HepG2 (cell line): Measurements from ENCODE around the gene SENP6. TPM values are rescaled to one million over a fixed set of nuclear protein-coding genes. Genes with fewer than 3 reads are reported as not detected.

Experiments used
- ATAC-seq: fragments of 200-7000 bp; cut with Tn5 transposase; 3 replicates; pipeline ENCODE4 v1.9.1; 2020; ENCODE audit warnings: mild to moderate bottlenecking, moderate library complexity
- BruUV-seq: library from RNA; stranded (reverse); fragments of 400-500 nt; replicated peaks from 2 replicates; lab custom pipeline; 2021; lab: Mats Ljungman, UMichigan
- CTCF ChIA-PET: fragments of 300-600 bp; formaldehyde crosslinking; extraction: SDS; loops from one replicate; lab custom pipeline; 2021; ENCODE audit warnings: low total read pairs, inconsistent platforms, low intra/inter-chr PET ratio; lab: Yijun Ruan, JAX
- POLR2A ChIA-PET: fragments of 350-600 bp; sonication (Branson Sonifier 250); formaldehyde crosslinking; loops from one replicate; lab custom pipeline; 2020; ENCODE audit warnings: antibody characterized with exemption, inconsistent platforms; lab: Yijun Ruan, JAX
- DNase-seq: peaks from one replicate; pipeline ENCODE4 v3.0.0-alpha.2; 2015; ENCODE audit warnings: low spot score
- FAIRE-seq: peaks from 3 replicates; lab custom pipeline; 2011; peaks lifted over from hg19 to GRCh38; lab: Jason Lieb, UNC
- H2AFZ ChIP-seq: one replicate; pipeline ENCODE4 v1.6.1; 2011; ENCODE audit warnings: low read length, inconsistent platforms
- H3K27ac ChIP-seq: fragments of 300-600 bp; 3 replicates; pipeline ENCODE4 v1.8.0; 2011; ENCODE audit warnings: mixed run types, mild to moderate bottlenecking, mixed read lengths, low read length, inconsistent platforms; ENCODE audit not compliant: insufficient read depth; ENCODE audit errors: extremely low read length
- H3K27me3 ChIP-seq, 2 experiments: fragments of 200-600 bp in 1 of 2; 2 replicates in 1 of 2; 3 replicates in 1 of 2; pipeline versions ENCODE4 v1.6.0 to v1.8.0; 2011; ENCODE audit warnings: low read length in 2 of 2, mild to moderate bottlenecking in 2 of 2, moderate library complexity in 2 of 2, inconsistent platforms in 1 of 2; ENCODE audit not compliant: insufficient read depth in 2 of 2, control insufficient read depth in 1 of 2
- H3K36me3 ChIP-seq, 2 experiments: fragments of 200-600 bp in 1 of 2; replicated peaks in 1 of 2; 2 replicates in 1 of 2; 3 replicates in 1 of 2; pipeline versions ENCODE4 v1.5.1 to v1.8.0; 2011; ENCODE audit warnings: low read length in 2 of 2, inconsistent platforms in 1 of 2; ENCODE audit not compliant: insufficient read depth in 2 of 2, control insufficient read depth in 1 of 2
- H3K4me1 ChIP-seq: 2 replicates; pipeline ENCODE4 v1.5.1; 2012; ENCODE audit warnings: low read length, inconsistent platforms; ENCODE audit not compliant: insufficient read depth
- H3K4me2 ChIP-seq: 2 replicates; pipeline ENCODE4 v1.6.0; 2011; ENCODE audit warnings: low read depth, low read length, inconsistent platforms
- H3K4me3 ChIP-seq, 3 experiments: fragments of 200-600 bp in 1 of 3; sonication (generic), shearing (Covaris generic) in 1 of 3; replicated peaks in 1 of 3; 2 replicates each; pipeline ENCODE4 v1.5.1; 2011 to 2016; ENCODE audit warnings: low read length in 3 of 3, inconsistent platforms in 2 of 3, low read depth in 2 of 3, mild to moderate bottlenecking in 2 of 3, control low read depth in 1 of 3, mixed read lengths in 1 of 3; ENCODE audit not compliant: insufficient read depth in 1 of 3
- H3K79me2 ChIP-seq: one replicate; pipeline ENCODE4 v1.6.1; 2011; ENCODE audit warnings: low read length, inconsistent platforms; ENCODE audit not compliant: insufficient read depth
- H3K9ac ChIP-seq: 2 replicates; pipeline ENCODE4 v1.6.0; 2011; ENCODE audit warnings: mild to moderate bottlenecking, low read depth, low read length, inconsistent platforms; ENCODE audit not compliant: insufficient read depth
- H3K9me3 ChIP-seq: 2 replicates; pipeline ENCODE4 v1.5.1; 2012; ENCODE audit warnings: mild to moderate bottlenecking, low read length
- H4K20me1 ChIP-seq: 2 replicates; pipeline ENCODE4 v1.6.0; 2011; ENCODE audit warnings: inconsistent platforms, mild to moderate bottlenecking, low read length, moderate library complexity; ENCODE audit not compliant: insufficient read depth
- AGO1 ChIP-seq: fragments of 200-400 bp; formaldehyde crosslinking; IDR thresholded peaks from 2 replicates; pipeline ENCODE4 v1.6.1; 2017; ENCODE audit warnings: mild to moderate bottlenecking, low read depth, low read length, moderate library complexity; ENCODE audit not compliant: poor library complexity, severe bottlenecking
- ELF1 ChIP-seq: sonication (generic); formaldehyde crosslinking; IDR thresholded peaks from 2 replicates; pipeline ENCODE4 v1.4.0; 2020; ENCODE audit warnings: missing genetic modification reagents
- HDAC6 ChIP-seq: fragments of 200-600 bp; sonication (generic); IDR thresholded peaks from 2 replicates; pipeline ENCODE4 v1.7.0; 2017; ENCODE audit warnings: mild to moderate bottlenecking, antibody characterized with exemption, low read length, low read depth
- ISX ChIP-seq: sonication (generic); formaldehyde crosslinking; conservative IDR thresholded peaks from 2 replicates; pipeline ENCODE4 v1.5.0; 2020; ENCODE audit warnings: missing genetic modification reagents
- MATR3 ChIP-seq: sonication (generic); formaldehyde crosslinking; IDR thresholded peaks from 2 replicates; pipeline ENCODE4 v1.4.0; 2020; ENCODE audit warnings: missing genetic modification reagents
- NBN ChIP-seq: fragments of 450-650 bp; conservative IDR thresholded peaks from 2 replicates; pipeline ENCODE4 v1.6.1; 2017
- ZNF572 ChIP-seq: sonication (generic); formaldehyde crosslinking; IDR thresholded peaks from 2 replicates; pipeline ENCODE4 v1.5.1; 2020; ENCODE audit warnings: mild to moderate bottlenecking, missing genetic modification reagents
- ZNF629 ChIP-seq: sonication (generic); formaldehyde crosslinking; conservative IDR thresholded peaks from 2 replicates; pipeline ENCODE4 v1.5.0; 2020; ENCODE audit warnings: missing genetic modification reagents
- ZNF746 ChIP-seq: sonication (generic); formaldehyde crosslinking; IDR thresholded peaks from 2 replicates; pipeline ENCODE4 v1.8.0; 2022; ENCODE audit warnings: mild to moderate bottlenecking, missing genetic modification reagents
- WGBS: methylation state at CpG from one replicate; pipeline ENCODE4 v1.1.6; 2017; ENCODE audit warnings: low lambda C conversion rate; 5-methylcytosine and 5-hydroxymethylcytosine counted together
- in situ Hi-C: cut with HindIII; loops from 2 replicates; pipeline ENCODE4 v1.10.0; 2017; ENCODE audit warnings: low pct_unique_long_range_greater_than_20kb; ENCODE audit not compliant: extremely low pct_ligation_motif_present
- intact Hi-C: fragments of 100-400 bp; cut with micrococcal nuclease; formaldehyde crosslinking; loops from one replicate; pipeline ENCODE4 v1.10.0; 2022; ENCODE audit not compliant: unreplicated experiment
- polyA plus RNA-seq, 8 experiments: library from polyadenylated mRNA; depleted of rRNA in 3 of 8; stranded (reverse) in 7 of 8; unstranded in 1 of 8; fragments of >200 nt; fragmentation: Illumina TruSeq in 4 of 8; extraction: Trizol in 4 of 8; gene quantifications; 2 replicates each; pipeline versions ENCODE4 v1.2.1 to v1.2.3, GENCODE V29; 2011 to 2016; ENCODE audit warnings: low read depth in 4 of 8, missing spikeins in 1 of 8, mixed read lengths in 1 of 8; ENCODE audit not compliant: insufficient read depth in 1 of 8
- total RNA-seq, 5 experiments: library from RNA; depleted of rRNA; stranded (reverse); fragments of >200 nt; fragmentation: Illumina TruSeq; extraction: Trizol; gene quantifications; 2 replicates each; pipeline ENCODE4 v1.2.3, GENCODE V29; 2016; ENCODE audit warnings: low read depth in 1 of 5
- TF ChIP-seq, protein P1 (sequence below): sonication (generic); formaldehyde crosslinking; IDR thresholded peaks from 2 replicates; pipeline ENCODE4 v1.4.0; 2020; ENCODE audit warnings: missing genetic modification reagents
- TF ChIP-seq, protein P2 (sequence below): sonication (generic); formaldehyde crosslinking; IDR thresholded peaks from 2 replicates; pipeline ENCODE4 v1.8.0; 2022; ENCODE audit warnings: missing genetic modification reagents, mild to moderate bottlenecking, moderate library complexity, borderline replicate concordance

SENP6 gene
- total and polyA plus RNA-seq, 2 of the 13 experiments (the other 11 are each of a cell fraction or from before 2014, with no cell fraction given), result 21.9 to 50.1 TPM

DNA sequence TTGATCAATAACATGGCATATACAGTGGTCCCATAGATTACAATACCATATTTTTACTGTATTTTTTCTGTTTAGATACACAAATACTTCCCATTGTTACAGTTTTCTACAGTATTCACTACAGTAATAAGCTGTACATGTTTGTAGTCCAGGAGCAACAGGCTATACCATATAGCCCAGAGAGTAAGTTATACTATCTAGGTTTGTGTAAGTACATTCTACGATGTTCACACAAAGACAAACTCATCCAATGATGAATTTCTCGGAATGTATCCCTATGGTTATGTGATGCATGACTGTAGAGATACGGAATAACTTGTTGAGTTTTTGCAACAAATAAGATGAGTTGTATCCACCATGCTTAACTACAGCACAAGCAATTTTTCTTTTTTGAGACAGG is 143.7 kb downstream of the SENP6 start:
- WGBS, result 25% methylated on average over 3 of the region's 3 CpGs
- no peaks in the 10 kb centered on the region for H3K36me3 ChIP-seq
- in situ Hi-C loops, result no loop called here
- no peaks in the 10 kb centered on the region for H4K20me1 ChIP-seq
- H3K27ac ChIP-seq, result no peak overlapping the region
- no peak for ATAC-seq
- TF ChIP-seq HDAC6 (no peak), MATR3 (CRISPR knock-in tag) (no peak), AGO1 (no peak)
- TF ChIP-seq, all 625 proteins: peak for 0
- ChIA-PET CTCF (no interaction called here), POLR2A (no interaction called here)
- no peaks in the 10 kb centered on the region for H3K79me2 ChIP-seq
- H2AFZ ChIP-seq, result no peak overlapping the region
- no peak overlapping the region for H3K4me2 ChIP-seq
- no peak overlapping the region for H3K9ac ChIP-seq
- H3K9me3 ChIP-seq, result no peaks in the 10 kb centered on the region
- peaks cover 18% of the 10 kb centered on the region; the same call in 1 of the 2 replicates for H3K4me1 ChIP-seq
- intact Hi-C loops, result loop anchor here (5.0 kb wide), 1 partner anchor 58 kb away; no protein-coding TSS in a partner anchor
- H3K27me3 ChIP-seq, result peaks cover 0 to 8% of the 10 kb centered on the region in 2 experiments; a peak in 4 of 5 replicates
- no peak overlapping the region for H3K4me3 ChIP-seq
- no TSS peak for BruUV-seq
- DNase-seq (no peak), FAIRE-seq (no peak)

- no peaks in the 10 kb centered on the region for H3K9me3 ChIP-seq
- WGBS, result 2% methylated on average over 2 of the region's 2 CpGs
- no peaks in the 10 kb centered on the region for H3K36me3 ChIP-seq
- H3K4me1 ChIP-seq, result peaks cover 27% of the 10 kb centered on the region; the same call in 1 of the 2 replicates
- H3K4me3 ChIP-seq, result no peak overlapping the region
- no peak overlapping the region for H3K4me2 ChIP-seq
- ChIA-PET POLR2A (no interaction called here), CTCF (no interaction called here)
- no peaks in the 10 kb centered on the region for H4K20me1 ChIP-seq
- no peak overlapping the region for H3K27ac ChIP-seq
- H3K9ac ChIP-seq, result no peak overlapping the region
- ATAC-seq (no peak), DNase-seq (no peak), FAIRE-seq (no peak)
- in situ Hi-C loops (no loop called here), intact Hi-C loops (loop anchor here (5.0 kb wide), 1 partner anchor 59 kb away; no protein-coding TSS in a partner anchor)
- H3K27me3 ChIP-seq, result peaks cover 0 to 8% of the 10 kb centered on the region in 2 experiments; a peak in 4 of 5 replicates
- H3K79me2 ChIP-seq, result no peaks in the 10 kb centered on the region
- H2AFZ ChIP-seq, result no peak overlapping the region
- no TSS peak for BruUV-seq
- TF ChIP-seq, protein P1, sequence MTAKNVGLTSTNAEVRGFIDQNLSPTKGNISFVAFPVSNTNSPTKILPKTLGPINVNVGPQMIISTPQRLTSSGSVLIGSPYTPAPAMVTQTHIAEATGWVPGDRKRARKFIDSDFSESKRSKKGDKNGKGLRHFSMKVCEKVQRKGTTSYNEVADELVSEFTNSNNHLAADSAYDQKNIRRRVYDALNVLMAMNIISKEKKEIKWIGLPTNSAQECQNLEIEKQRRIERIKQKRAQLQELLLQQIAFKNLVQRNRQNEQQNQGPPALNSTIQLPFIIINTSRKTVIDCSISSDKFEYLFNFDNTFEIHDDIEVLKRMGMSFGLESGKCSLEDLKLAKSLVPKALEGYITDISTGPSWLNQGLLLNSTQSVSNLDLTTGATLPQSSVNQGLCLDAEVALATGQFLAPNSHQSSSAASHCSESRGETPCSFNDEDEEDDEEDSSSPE (CRISPR knock-in tag), result no peak
- TF ChIP-seq ISX (no peak), ZNF629 (CRISPR knock-in tag) (no peak), ZNF746 (CRISPR knock-in tag) (no peak), ZNF572 (no peak), ELF1 (no peak), NBN (no peak)
- TF ChIP-seq, protein P2, sequence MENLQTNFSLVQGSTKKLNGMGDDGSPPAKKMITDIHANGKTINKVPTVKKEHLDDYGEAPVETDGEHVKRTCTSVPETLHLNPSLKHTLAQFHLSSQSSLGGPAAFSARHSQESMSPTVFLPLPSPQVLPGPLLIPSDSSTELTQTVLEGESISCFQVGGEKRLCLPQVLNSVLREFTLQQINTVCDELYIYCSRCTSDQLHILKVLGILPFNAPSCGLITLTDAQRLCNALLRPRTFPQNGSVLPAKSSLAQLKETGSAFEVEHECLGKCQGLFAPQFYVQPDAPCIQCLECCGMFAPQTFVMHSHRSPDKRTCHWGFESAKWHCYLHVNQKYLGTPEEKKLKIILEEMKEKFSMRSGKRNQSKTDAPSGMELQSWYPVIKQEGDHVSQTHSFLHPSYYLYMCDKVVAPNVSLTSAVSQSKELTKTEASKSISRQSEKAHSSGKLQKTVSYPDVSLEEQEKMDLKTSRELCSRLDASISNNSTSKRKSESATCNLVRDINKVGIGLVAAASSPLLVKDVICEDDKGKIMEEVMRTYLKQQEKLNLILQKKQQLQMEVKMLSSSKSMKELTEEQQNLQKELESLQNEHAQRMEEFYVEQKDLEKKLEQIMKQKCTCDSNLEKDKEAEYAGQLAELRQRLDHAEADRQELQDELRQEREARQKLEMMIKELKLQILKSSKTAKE (CRISPR knock-in tag), result no peak
Measured at GRCh38 chr6:75746221-75746620, 144.5 kb downstream of the SENP6 start.
